OCI-LY1 (cell line): ENCODE measurements around the gene GDA.

Source experiments
- EZH2 ChIP-seq: fragments of 200-600 bp; sonication (generic), shearing (Covaris generic); IDR thresholded peaks from 2 replicates; pipeline ENCODE4 v1.8.0; 2017; ENCODE audit warnings: borderline replicate concordance, mixed run types, mild to moderate bottlenecking, antibody characterized with exemption, low read length, moderate library complexity, mixed read lengths
- TF ChIP-seq, protein P1 (sequence below): fragments of 200-600 bp; sonication (generic), shearing (Covaris generic); IDR thresholded peaks from 2 replicates; pipeline ENCODE4 v1.5.1; 2017; ENCODE audit warnings: mild to moderate bottlenecking, antibody characterized with exemption, low read length, moderate library complexity, mixed read lengths

DNA sequence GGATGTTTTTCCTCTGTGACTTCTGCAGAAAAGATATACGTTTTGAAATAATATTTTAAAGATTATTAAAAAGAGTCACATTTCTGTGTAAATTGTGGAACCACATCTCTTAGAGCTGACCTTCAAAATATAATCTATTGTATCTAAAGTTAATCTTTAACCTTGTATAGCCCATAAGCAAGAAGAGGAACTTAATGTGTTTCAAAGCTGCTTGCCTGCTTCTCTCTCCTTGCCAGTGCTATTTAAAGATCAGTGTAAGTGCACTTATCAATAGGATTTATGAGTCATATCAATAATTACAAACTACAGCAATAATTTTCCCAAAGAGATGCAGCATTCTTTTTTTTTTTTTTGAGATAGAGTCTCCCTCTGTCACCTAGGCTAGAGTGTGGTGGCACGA, 29.4 kb upstream of the GDA start:
- TF ChIP-seq, protein P1, sequence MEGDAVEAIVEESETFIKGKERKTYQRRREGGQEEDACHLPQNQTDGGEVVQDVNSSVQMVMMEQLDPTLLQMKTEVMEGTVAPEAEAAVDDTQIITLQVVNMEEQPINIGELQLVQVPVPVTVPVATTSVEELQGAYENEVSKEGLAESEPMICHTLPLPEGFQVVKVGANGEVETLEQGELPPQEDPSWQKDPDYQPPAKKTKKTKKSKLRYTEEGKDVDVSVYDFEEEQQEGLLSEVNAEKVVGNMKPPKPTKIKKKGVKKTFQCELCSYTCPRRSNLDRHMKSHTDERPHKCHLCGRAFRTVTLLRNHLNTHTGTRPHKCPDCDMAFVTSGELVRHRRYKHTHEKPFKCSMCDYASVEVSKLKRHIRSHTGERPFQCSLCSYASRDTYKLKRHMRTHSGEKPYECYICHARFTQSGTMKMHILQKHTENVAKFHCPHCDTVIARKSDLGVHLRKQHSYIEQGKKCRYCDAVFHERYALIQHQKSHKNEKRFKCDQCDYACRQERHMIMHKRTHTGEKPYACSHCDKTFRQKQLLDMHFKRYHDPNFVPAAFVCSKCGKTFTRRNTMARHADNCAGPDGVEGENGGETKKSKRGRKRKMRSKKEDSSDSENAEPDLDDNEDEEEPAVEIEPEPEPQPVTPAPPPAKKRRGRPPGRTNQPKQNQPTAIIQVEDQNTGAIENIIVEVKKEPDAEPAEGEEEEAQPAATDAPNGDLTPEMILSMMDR: no peak
- TF ChIP-seq EZH2: no peak
